Calu3 (cell line): ENCODE results near the gene SEMA4C. TPM values are rescaled to one million over a fixed set of nuclear protein-coding genes. Genes with fewer than 3 reads are reported as not detected.

Experiments
- BruUV-seq: library from RNA; stranded (reverse); fragments of 400-500 nt; replicated peaks from 2 replicates; lab custom pipeline; 2021; lab: Mats Ljungman, UMichigan
- CTCF ChIA-PET: fragments of 300-600 bp; sonication (Branson Sonifier 250); formaldehyde crosslinking; loops from one replicate; lab custom pipeline; 2022; ENCODE audit warnings: antibody characterized with exemption; lab: Charles Lee
- DNase-seq: peaks from one replicate; pipeline ENCODE4 v3.0.0; 2022
- H3K27ac Mint-ChIP-seq: one replicate; pipeline ENCODE4 v1.8.0; 2022; ENCODE audit warnings: mixed read lengths; ENCODE audit not compliant: unreplicated experiment
- H3K27me3 Mint-ChIP-seq: one replicate; pipeline ENCODE4 v1.8.0; 2022; ENCODE audit warnings: mixed read lengths; ENCODE audit not compliant: unreplicated experiment
- H3K36me3 Mint-ChIP-seq: one replicate; pipeline ENCODE4 v1.8.0; 2022; ENCODE audit warnings: mild to moderate bottlenecking, moderate library complexity, mixed read lengths; ENCODE audit not compliant: insufficient read depth, unreplicated experiment
- H3K4me1 Mint-ChIP-seq: one replicate; pipeline ENCODE4 v1.8.0; 2022; ENCODE audit warnings: mild to moderate bottlenecking, low read depth, mixed read lengths; ENCODE audit not compliant: unreplicated experiment
- H3K4me3 Mint-ChIP-seq: one replicate; pipeline ENCODE4 v1.8.0; 2022; ENCODE audit warnings: mild to moderate bottlenecking, low read depth, moderate library complexity, mixed read lengths; ENCODE audit not compliant: unreplicated experiment
- H3K9me3 Mint-ChIP-seq: one replicate; pipeline ENCODE4 v1.8.0; 2022; ENCODE audit warnings: low read depth, mixed read lengths; ENCODE audit not compliant: unreplicated experiment
- CTCF ChIP-seq: fragments of 200-600 bp; IDR thresholded peaks from one replicate; pipeline ENCODE4 v1.8.0; 2022; ENCODE audit warnings: antibody characterized with exemption; ENCODE audit not compliant: unreplicated experiment
- intact Hi-C: fragments of 100-400 bp; cut with micrococcal nuclease; formaldehyde crosslinking; loops from one replicate; pipeline ENCODE4 v1.10.0; 2022; ENCODE audit not compliant: unreplicated experiment
- total RNA-seq: library from RNA; stranded (reverse); gene quantifications from 2 replicates; pipeline ENCODE4 v1.2.3, GENCODE V29; 2022

Gene SEMA4C
- total RNA-seq, 1 experiment from 2014 or later, result 25.3 TPM

GRCh38 chr2:96825057-96825456 lies 44.8 kb downstream of the SEMA4C start:
- peaks cover 11% of the 10 kb centered on the region for H3K36me3 Mint-ChIP-seq
- no peak for DNase-seq
- H3K4me3 Mint-ChIP-seq, result no peak overlapping the region
- H3K27me3 Mint-ChIP-seq, result no peaks in the 10 kb centered on the region
- H3K4me1 Mint-ChIP-seq, result peaks cover 17% of the 10 kb centered on the region
- CTCF ChIA-PET, result no interaction called here
- intact Hi-C loops, result no loop called here
- H3K27ac Mint-ChIP-seq, result no peak overlapping the region
- no peaks in the 10 kb centered on the region for H3K9me3 Mint-ChIP-seq
- TF ChIP-seq CTCF, result no peak
- BruUV-seq, result no TSS peak

GRCh38 chr2:96824079-96824870 lies 45.6 kb downstream of the SEMA4C start:
- H3K4me3 Mint-ChIP-seq, result no peak overlapping the region
- BruUV-seq, result no TSS peak
- CTCF ChIA-PET, result interaction anchor here (0.9 kb wide), 1 partner anchor 34 kb away, joined by 4 read pairs; no protein-coding TSS in a partner anchor
- H3K9me3 Mint-ChIP-seq, result no peaks in the 10 kb centered on the region
- peaks cover 25% of the 10 kb centered on the region for H3K4me1 Mint-ChIP-seq
- no peak overlapping the region for H3K27ac Mint-ChIP-seq
- TF ChIP-seq CTCF, result no peak
- peaks cover 18% of the 10 kb centered on the region for H3K36me3 Mint-ChIP-seq
- DNase-seq, result no peak
- intact Hi-C loops, result no loop called here
- H3K27me3 Mint-ChIP-seq, result no peaks in the 10 kb centered on the region

GRCh38 chr2:96823198-96823597 lies 46.7 kb downstream of the SEMA4C start:
- Mint-ChIP-seq H3K27ac (no peak overlapping the region), H3K4me3 (no peak overlapping the region), H3K27me3 (no peaks in the 10 kb centered on the region), H3K4me1 (peaks cover 35% of the 10 kb centered on the region), H3K36me3 (peaks cover 28% of the 10 kb centered on the region), H3K9me3 (no peaks in the 10 kb centered on the region)
- BruUV-seq, result no TSS peak
- CTCF ChIA-PET, result no interaction called here
- no peak for TF ChIP-seq CTCF
- intact Hi-C loops, result no loop called here
- DNase-seq, result no peak

- Mint-ChIP-seq H3K9me3 (no peaks in the 10 kb centered on the region), H3K27ac (no peak overlapping the region), H3K36me3 (peaks cover 31% of the 10 kb centered on the region), H3K27me3 (no peaks in the 10 kb centered on the region), H3K4me1 (peaks cover 39% of the 10 kb centered on the region), H3K4me3 (no peak overlapping the region)
- no peak for TF ChIP-seq CTCF
- CTCF ChIA-PET, result no interaction called here
- BruUV-seq, result no TSS peak
- intact Hi-C loops, result no loop called here
- no peak for DNase-seq
Measured at GRCh38 chr2:96822786-96823185, 47.1 kb downstream of the SEMA4C start.
